ENCODE data around the gene CPLX1.

- TF ChIP-seq CTCF (conservative IDR thresholded peaks at IDR 0.05), result no peak
- no peak for TF ChIP-seq EZH2 (IDR thresholded peaks at IDR 0.05; ENCODE audit: low read depth)
Measured at GRCh38 chr4:761739-762138, 64.2 kb downstream of the CPLX1 start.

All from PC-9 (cell line).